Activated naive CD4-positive, alpha-beta T cell treated with Interleukin-2 at 50 U/mL for 16 hours (primary cell): Measurements from ENCODE around the gene FLACC1.

Experiments
- DNase-seq: peaks from one replicate; pipeline ENCODE4 v3.0.0-alpha.2; 2020

The FLACC1 gene

GRCh38 chr2:201273330-201273983, 83.7 kb downstream of the FLACC1 start:
- no peak for DNase-seq

- no peak for DNase-seq
Observed at GRCh38 chr2:201271917-201272316, 85.2 kb downstream of the FLACC1 start.

GRCh38 chr2:201270293-201271001, 86.7 kb downstream of the FLACC1 start:
- DNase-seq: no peak

- no peak for DNase-seq
Observed at GRCh38 chr2:201269764-201270163, 87.4 kb downstream of the FLACC1 start.

GRCh38 chr2:201267278-201268030, 89.7 kb downstream of the FLACC1 start:
- DNase-seq: peak; percentile 55

- no peak for DNase-seq
Observed at GRCh38 chr2:201266629-201267028, 90.5 kb downstream of the FLACC1 start.

GRCh38 chr2:201264472-201265173, 92.5 kb downstream of the FLACC1 start:
- DNase-seq: no peak

- DNase-seq: no peak
Observed at GRCh38 chr2:201263779-201264178, 93.4 kb downstream of the FLACC1 start.

GRCh38 chr2:201262718-201263117, 94.4 kb downstream of the FLACC1 start:
- peak; percentile 35 for DNase-seq

GRCh38 chr2:201261906-201262305, 95.2 kb downstream of the FLACC1 start:
- DNase-seq: no peak

GRCh38 chr2:201261471-201261870, 95.7 kb downstream of the FLACC1 start:
- DNase-seq: peak; percentile 62

GRCh38 chr2:201260302-201260800, 96.8 kb downstream of the FLACC1 start, which contains the start of gene CASP8:
CASP8 (plus strand) TSS chr2:201260536; CDS start chr2:201266487, 5,951 bp downstream.
- peak; percentile 66 for DNase-seq

GRCh38 chr2:201258666-201259615, 98.2 kb downstream of the FLACC1 start:
- DNase-seq: no peak

GRCh38 chr2:201257956-201258665, 99.0 kb downstream of the FLACC1 start:
- DNase-seq: peak; percentile 90

GRCh38 chr2:201257381-201257955, 99.7 kb downstream of the FLACC1 start:
- DNase-seq: peak; percentile 39

GRCh38 chr2:201256082-201256481, 101.1 kb downstream of the FLACC1 start:
- DNase-seq: no peak

GRCh38 chr2:201255408-201256033, 101.6 kb downstream of the FLACC1 start:
- no peak for DNase-seq

- DNase-seq: no peak
Observed at GRCh38 chr2:201254081-201254730, 102.9 kb downstream of the FLACC1 start.

GRCh38 chr2:201250741-201251140, 106.4 kb downstream of the FLACC1 start:
- DNase-seq: no peak

GRCh38 chr2:201249889-201250288, 107.3 kb downstream of the FLACC1 start:
- DNase-seq: no peak
